GM13977 (cell line): Measurements from ENCODE around the gene TRIM29.

ENCODE experiments used
- DNase-seq: peaks from one replicate; pipeline ENCODE4 v3.0.0; 2012; ENCODE audit warnings: low spot score
- CTCF ChIP-seq: IDR thresholded peaks from 2 replicates; pipeline ENCODE4 v1.5.1; 2012; ENCODE audit warnings: mild to moderate bottlenecking, control low read depth; ENCODE audit not compliant: insufficient read depth; ENCODE audit errors: extremely low read depth, missing control alignments
- in situ Hi-C: fragments of 300-500 bp; cut with MboI; formaldehyde crosslinking; loops from one replicate; pipeline ENCODE4 v1.12.0; 2022; ENCODE audit warnings: low sequenced_read_pairs, low pct_unique_long_range_greater_than_20kb, mixed read lengths, inconsistent platforms; ENCODE audit not compliant: unreplicated experiment

Gene TRIM29

GRCh38 chr11:120153221-120153620 lies 15.3 kb upstream of the TRIM29 start:
- DNase-seq: no peak
- in situ Hi-C loops: no loop called here
- no peak for TF ChIP-seq CTCF

- in situ Hi-C loops: no loop called here
- DNase-seq: no peak
- TF ChIP-seq CTCF: no peak
Measured at GRCh38 chr11:120151536-120151935, 13.6 kb upstream of the TRIM29 start.

- no peak for TF ChIP-seq CTCF
- no peak for DNase-seq
- in situ Hi-C loops: no loop called here
Measured at GRCh38 chr11:120149246-120149645, 11.3 kb upstream of the TRIM29 start.

- DNase-seq: no peak
- no peak for TF ChIP-seq CTCF
- in situ Hi-C loops: no loop called here
Measured at GRCh38 chr11:120147950-120148270, 10.0 kb upstream of the TRIM29 start.

- DNase-seq: no peak
- TF ChIP-seq CTCF: no peak
- in situ Hi-C loops: no loop called here
Measured at GRCh38 chr11:120147094-120147949, 9.4 kb upstream of the TRIM29 start.

- no peak for TF ChIP-seq CTCF
- no peak for DNase-seq
- in situ Hi-C loops: no loop called here
Measured at GRCh38 chr11:120146413-120147093, 8.6 kb upstream of the TRIM29 start.
